ENCODE data around the gene ZNF605. TPM values are rescaled to one million over a fixed set of nuclear protein-coding genes. Genes with fewer than 3 reads are reported as not detected.

ZNF605 gene
- total and polyA plus RNA-seq, 9 of the 15 experiments (the other 6 are each of a cell fraction or from before 2014, with no cell fraction given), result 0.45 to 1.1 (median 0.68) TPM

DNA sequence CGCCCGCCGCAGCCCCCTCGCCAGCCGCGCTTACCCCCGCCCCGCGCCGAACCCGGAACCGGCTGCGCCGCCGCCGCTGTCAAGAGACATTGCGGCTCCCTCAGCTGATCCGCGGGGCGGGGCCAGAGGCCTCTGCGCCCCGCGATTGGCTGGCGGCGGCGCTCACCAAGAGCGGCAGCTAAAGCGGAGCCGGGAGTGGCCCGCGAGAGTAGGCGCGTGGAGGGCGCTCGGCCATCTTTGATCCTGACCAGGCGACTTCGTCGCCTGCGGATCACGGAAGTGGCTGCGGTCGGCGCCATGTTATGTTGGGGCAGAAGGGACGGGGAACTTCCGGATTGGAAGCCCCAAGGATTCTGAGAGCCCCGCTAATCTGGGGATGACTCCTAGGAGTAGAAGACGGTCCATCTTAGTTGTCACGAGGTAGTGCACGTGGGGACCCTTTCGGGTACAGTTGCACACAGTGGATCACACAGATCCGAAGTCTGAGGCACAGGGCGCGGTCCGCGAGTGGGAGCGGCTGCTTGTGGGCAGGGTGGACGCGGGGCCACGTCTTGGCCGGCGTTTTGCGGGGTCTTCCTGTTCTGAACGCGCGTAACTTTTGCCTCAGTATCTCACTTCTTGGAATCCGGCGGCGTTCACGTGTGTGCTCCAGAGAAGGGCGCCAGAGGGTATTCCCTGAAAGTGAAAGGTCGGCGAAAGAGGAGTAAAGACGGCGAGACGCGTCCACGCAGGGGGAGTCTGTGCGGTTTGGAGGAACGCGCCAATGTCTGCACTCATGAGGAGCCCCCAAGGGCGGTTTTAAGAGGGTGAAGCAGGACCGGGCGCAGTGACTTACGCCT is 68.4 kb downstream of the ZNF605 start, which contains the start of gene CHFR (continued):
- TF ChIP-seq POLR3A (IDR thresholded peaks at IDR 0.05; ENCODE audit: borderline replicate concordance, extremely low read depth, insufficient read depth, insufficient read length), result no peak
- TF ChIP-seq ZNF354B (CRISPR knock-in tag; IDR thresholded peaks at IDR 0.05), result no peak
- TF ChIP-seq CEBPB (tag; IDR thresholded peaks at IDR 0.05), result no peak
- no peak for TF ChIP-seq TAF9B (IDR thresholded peaks at IDR 0.05; ENCODE audit: partially characterized antibody)
- TF ChIP-seq SMAD3 (CRISPR knock-in tag; conservative IDR thresholded peaks at IDR 0.05), result no peak; the same call in 1 of the 2 replicates
- no peak for TF ChIP-seq ZNF584 (CRISPR knock-in tag; IDR thresholded peaks at IDR 0.05; ENCODE audit: low read depth)
- no peak for TF ChIP-seq NFE2L1 (tag; IDR thresholded peaks at IDR 0.05; ENCODE audit: borderline replicate concordance, low read depth)
- TF ChIP-seq TAF1 (IDR thresholded peaks at IDR 0.05; ENCODE audit: control insufficient read depth, extremely low read depth, insufficient read depth, low read length, severe bottlenecking), result peak; percentile 61
- TF ChIP-seq POLR2AphosphoS5 (IDR thresholded peaks at IDR 0.05; ENCODE audit: control insufficient read depth, insufficient read depth, low read depth, low read length), result no peak
- TF ChIP-seq ZNF175 (CRISPR knock-in tag; IDR thresholded peaks at IDR 0.05; ENCODE audit: low read depth), result 0 out of 2 replicates have a peak, but pooled peaks have one; percentile 60
- peak; percentile 54 for TF ChIP-seq FOS (IDR thresholded peaks at IDR 0.05; ENCODE audit: extremely low read depth, insufficient read length)
- no peak for TF ChIP-seq KLF10 (CRISPR knock-in tag; IDR thresholded peaks at IDR 0.05)
- no peak for TF ChIP-seq TSC22D4 (tag; IDR thresholded peaks at IDR 0.05)
- no peak for TF ChIP-seq ZBTB8A (IDR thresholded peaks at IDR 0.05; ENCODE audit: partially characterized antibody)
- no peak for TF ChIP-seq PTRF (tag; IDR thresholded peaks at IDR 0.05)
- TF ChIP-seq, protein P1, sequence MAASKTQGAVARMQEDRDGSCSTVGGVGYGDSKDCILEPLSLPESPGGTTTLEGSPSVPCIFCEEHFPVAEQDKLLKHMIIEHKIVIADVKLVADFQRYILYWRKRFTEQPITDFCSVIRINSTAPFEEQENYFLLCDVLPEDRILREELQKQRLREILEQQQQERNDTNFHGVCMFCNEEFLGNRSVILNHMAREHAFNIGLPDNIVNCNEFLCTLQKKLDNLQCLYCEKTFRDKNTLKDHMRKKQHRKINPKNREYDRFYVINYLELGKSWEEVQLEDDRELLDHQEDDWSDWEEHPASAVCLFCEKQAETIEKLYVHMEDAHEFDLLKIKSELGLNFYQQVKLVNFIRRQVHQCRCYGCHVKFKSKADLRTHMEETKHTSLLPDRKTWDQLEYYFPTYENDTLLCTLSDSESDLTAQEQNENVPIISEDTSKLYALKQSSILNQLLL (CRISPR knock-in tag; IDR thresholded peaks at IDR 0.05; ENCODE audit: borderline replicate concordance), result no peak
- TF ChIP-seq NR2F6 (CRISPR knock-in tag; IDR thresholded peaks at IDR 0.05), result no peak
- TF ChIP-seq ZNF24 (IDR thresholded peaks at IDR 0.05), result no peak
- TF ChIP-seq KLF6 (CRISPR knock-in tag; IDR thresholded peaks at IDR 0.05; ENCODE audit: borderline replicate concordance), result peak; percentile 73; the same call in 1 of the 2 replicates
- TF ChIP-seq, protein P2, sequence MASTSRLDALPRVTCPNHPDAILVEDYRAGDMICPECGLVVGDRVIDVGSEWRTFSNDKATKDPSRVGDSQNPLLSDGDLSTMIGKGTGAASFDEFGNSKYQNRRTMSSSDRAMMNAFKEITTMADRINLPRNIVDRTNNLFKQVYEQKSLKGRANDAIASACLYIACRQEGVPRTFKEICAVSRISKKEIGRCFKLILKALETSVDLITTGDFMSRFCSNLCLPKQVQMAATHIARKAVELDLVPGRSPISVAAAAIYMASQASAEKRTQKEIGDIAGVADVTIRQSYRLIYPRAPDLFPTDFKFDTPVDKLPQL (IDR thresholded peaks at IDR 0.05; ENCODE audit: extremely low read depth, insufficient read length), result no peak
- no peak for TF ChIP-seq ZNF384 (IDR thresholded peaks at IDR 0.05; ENCODE audit: low read depth, low read length)
- TF ChIP-seq BACH1 (tag; IDR thresholded peaks at IDR 0.05), result no peak
- no peak; the same call in 1 of the 2 replicates for TF ChIP-seq NFIC (IDR thresholded peaks at IDR 0.05)
